Measurements from ENCODE around the gene THAP10. TPM values are rescaled to one million over a fixed set of nuclear protein-coding genes. Genes with fewer than 3 reads are reported as not detected.

Gene THAP10
- total and polyA plus RNA-seq, 4 donors: 1.2 to 3.1 (median 2.2) TPM

GRCh38 chr15:70833422-70833821 is 58.8 kb downstream of the THAP10 start:
- peaks cover 18 to 34% (median 25%) of the 10 kb centered on the region in 4 donors for H3K36me3 ChIP-seq (ENCODE audit: control insufficient read depth in 4 of 4, insufficient read depth in 4 of 4, low read length in 4 of 4)
- H3K4me3 ChIP-seq: no peak overlapping the region
- WGBS, 2 donors: 89 to 92% methylated on average over 3 of the region's 3 CpGs
- DNase-seq: no peak
- no peaks in the 10 kb centered on the region for H3K9me3 ChIP-seq (ENCODE audit: control insufficient read depth in 4 of 4, insufficient read depth in 3 of 4, low read length in 3 of 4)
- TF ChIP-seq CTCF (IDR thresholded peaks at IDR 0.05; ENCODE audit: control extremely low read depth, extremely low read depth): no peak
- ATAC-seq (ENCODE audit: insufficient read depth, low FRiP score): no peak
- no peak overlapping the region for H3K27ac ChIP-seq (ENCODE audit: low read depth in 1 of 2, low read length in 1 of 2)
- H3K4me1 ChIP-seq (ENCODE audit: control insufficient read depth in 5 of 5, insufficient read depth in 5 of 5, low read length in 5 of 5): peaks cover 0 to 12% (median 0%) of the 10 kb centered on the region in 5 donors
- no peaks in the 10 kb centered on the region for H3K27me3 ChIP-seq (ENCODE audit: control insufficient read depth in 3 of 3, insufficient read depth in 3 of 3, low read length in 2 of 3)
- H3K9ac ChIP-seq (ENCODE audit: insufficient read depth in 1 of 2, low read length in 2 of 2): no peak overlapping the region

GRCh38 chr15:70832176-70832575 is 60.1 kb downstream of the THAP10 start:
- no peak for ATAC-seq (ENCODE audit: insufficient read depth, low FRiP score)
- WGBS, 2 donors: 97% methylated on average over 20 of the region's 20 CpGs
- TF ChIP-seq CTCF (IDR thresholded peaks at IDR 0.05; ENCODE audit: control extremely low read depth, extremely low read depth): no peak
- no peak overlapping the region for H3K4me3 ChIP-seq
- no peak overlapping the region for H3K9ac ChIP-seq (ENCODE audit: insufficient read depth in 1 of 2, low read length in 2 of 2)
- no peaks in the 10 kb centered on the region for H3K9me3 ChIP-seq (ENCODE audit: control insufficient read depth in 4 of 4, insufficient read depth in 3 of 4, low read length in 3 of 4)
- no peak for DNase-seq
- no peak overlapping the region for H3K27ac ChIP-seq (ENCODE audit: low read depth in 1 of 2, low read length in 1 of 2)
- peaks cover 0 to 12% (median 0%) of the 10 kb centered on the region in 5 donors for H3K4me1 ChIP-seq (ENCODE audit: control insufficient read depth in 5 of 5, insufficient read depth in 5 of 5, low read length in 5 of 5)
- H3K27me3 ChIP-seq (ENCODE audit: control insufficient read depth in 3 of 3, insufficient read depth in 3 of 3, low read length in 2 of 3): no peaks in the 10 kb centered on the region
- peaks cover 18 to 34% (median 25%) of the 10 kb centered on the region in 4 donors for H3K36me3 ChIP-seq (ENCODE audit: control insufficient read depth in 4 of 4, insufficient read depth in 4 of 4, low read length in 4 of 4)

Other genes starting within 250 kb of the THAP10 start
- gene UACA, start 128.9 kb downstream of the THAP10 start, total RNA-seq: 100 to 1,000 TPM in 1 of 2 donors, 10 to 100 TPM in 1; 37.1 to 195 TPM
- 10 to 100 TPM in 1 of 2 donors, 1 to 10 TPM in 1; 9.2 to 38.7 TPM for gene UACA, start 128.9 kb downstream of the THAP10 start, polyA plus RNA-seq
- 1 to 10 TPM; 4.2 to 8.6 TPM for gene LARP6, start 38.3 kb downstream of the THAP10 start, total RNA-seq
- gene LARP6, start 38.3 kb downstream of the THAP10 start, polyA plus RNA-seq: 1 to 10 TPM; 5.0 to 8.7 TPM
- gene LRRC49, start 393 bp upstream of the THAP10 start, total RNA-seq: 10 to 100 TPM in 1 of 2 donors, 1 to 10 TPM in 1; 9.1 to 24.3 TPM
- 1 to 10 TPM; 3.0 to 5.6 TPM for gene LRRC49, start 393 bp upstream of the THAP10 start, polyA plus RNA-seq
- gene THSD4, start 223.0 kb upstream of the THAP10 start, total RNA-seq: 10 to 100 TPM; 28.8 to 42.4 TPM
- 1 to 10 TPM; 6.0 to 8.2 TPM for gene THSD4, start 223.0 kb upstream of the THAP10 start, polyA plus RNA-seq